Transverse colon (tissue), 4 donors: Measurements from ENCODE around the gene PUM2.

Source experiments
- CTCF ChIP-seq, 5 experiments: fragments of 200-600 bp in 3 of 5; fragments of 450-650 bp in 2 of 5; sonication (generic) in 3 of 5; IDR thresholded peaks; 1 replicate in 2 of 5; 2 replicates in 3 of 5; pipeline ENCODE4 v1.5.1; 2016 to 2017; ENCODE audit warnings: antibody characterized with exemption in 5 of 5, inconsistent platforms in 3 of 5, mild to moderate bottlenecking in 2 of 5, moderate library complexity in 1 of 5
- POLR2A ChIP-seq: fragments of 450-650 bp; IDR thresholded peaks from one replicate; pipeline ENCODE4 v1.6.1; 2016; ENCODE audit warnings: antibody characterized with exemption, mild to moderate bottlenecking, moderate library complexity
- POLR2AphosphoS5 ChIP-seq, 3 donors: sonication (generic); formaldehyde crosslinking; IDR thresholded peaks; one replicate each; pipeline ENCODE4 v1.6.1; 2016; ENCODE audit warnings: antibody characterized with exemption in 3 of 3

- TF ChIP-seq CTCF (IDR thresholded peaks at IDR 0.05): no peak
- no peak for TF ChIP-seq POLR2AphosphoS5 (IDR thresholded peaks at IDR 0.05)
- no peak for TF ChIP-seq POLR2A
Observed at GRCh38 chr2:20391951-20392699, 41.5 kb upstream of the PUM2 start.
